ENCODE results near the gene SDK1.
"Not testable (repeated sequence)": the region's sequence is repeated elsewhere in the genome, so short reads cannot be mapped to it uniquely, and the experiment has no call there.

SDK1 gene

GRCh38 chr7:4245135-4245865, 944.2 kb downstream of the SDK1 start:
- DNase-seq = no peak

- no peak for DNase-seq
Observed at GRCh38 chr7:4245866-4246470, 944.9 kb downstream of the SDK1 start.

GRCh38 chr7:4246536-4246935, 945.5 kb downstream of the SDK1 start:
- DNase-seq = no peak

GRCh38 chr7:4247106-4247876, 946.2 kb downstream of the SDK1 start:
- no peak for DNase-seq

GRCh38 chr7:4248295-4248694, 947.2 kb downstream of the SDK1 start:
- no peak for DNase-seq

GRCh38 chr7:4249241-4249640, 948.2 kb downstream of the SDK1 start:
- DNase-seq = no peak

- no peak for DNase-seq
Observed at GRCh38 chr7:4255336-4255735, 954.3 kb downstream of the SDK1 start.

- DNase-seq = no peak
Observed at GRCh38 chr7:4256286-4256685, 955.2 kb downstream of the SDK1 start.

- DNase-seq = no peak
Observed at GRCh38 chr7:4257146-4258111, 956.4 kb downstream of the SDK1 start.

- not testable (repeated sequence) for DNase-seq
Observed at GRCh38 chr7:4260116-4260515, 959.1 kb downstream of the SDK1 start.

- no peak for DNase-seq
Observed at GRCh38 chr7:4260867-4261600, 960.0 kb downstream of the SDK1 start.

GRCh38 chr7:4261601-4261960, 960.5 kb downstream of the SDK1 start:
- DNase-seq = no peak

- not testable (repeated sequence) for DNase-seq
Observed at GRCh38 chr7:4264206-4264605, 963.2 kb downstream of the SDK1 start.

- DNase-seq = no peak
Observed at GRCh38 chr7:4265066-4265465, 964.0 kb downstream of the SDK1 start.

GRCh38 chr7:4265676-4266075, 964.6 kb downstream of the SDK1 start:
- no peak for DNase-seq

GRCh38 chr7:4266270-4267040, 965.4 kb downstream of the SDK1 start:
- DNase-seq = no peak

GRCh38 chr7:4267341-4268039, 966.4 kb downstream of the SDK1 start:
- no peak for DNase-seq

GRCh38 chr7:4268040-4268965, 967.3 kb downstream of the SDK1 start:
- no peak for DNase-seq

GRCh38 chr7:4269086-4269485, 968.0 kb downstream of the SDK1 start:
- DNase-seq = no peak

- no peak for DNase-seq
Observed at GRCh38 chr7:4269746-4270145, 968.7 kb downstream of the SDK1 start.
